Epidermal melanocyte (primary cell): Measurements from ENCODE around the gene NUP62CL.
A peak's percentile ranks its signal among the peaks of the same experiment; 100 is the strongest.
"Not testable (repeated sequence)": the region's sequence is repeated elsewhere in the genome, so short reads cannot be mapped to it uniquely, and the experiment has no call there.

Experiments
- DNase-seq: peaks from one replicate; pipeline ENCODE4 v3.0.0; 2011; ENCODE audit warnings: low spot score; ENCODE audit not compliant: insufficient read length

The NUP62CL gene

GRCh38 chrX:107205770-107206696 is at the start of gene NUP62CL, which contains the start of gene DNAAF6:
Gene NUP62CL, minus strand, starts transcription at chrX:107206433. Its CDS starts 31,287 bp downstream, at chrX:107175146.
Gene DNAAF6, plus strand, starts transcription at chrX:107206611. Its CDS starts 6,265 bp downstream, at chrX:107212876.
- peak; percentile 13 for DNase-seq

GRCh38 chrX:107228486-107228819 is 22.2 kb upstream of the NUP62CL start:
- no peak for DNase-seq

- DNase-seq: no peak
Observed at GRCh38 chrX:107227780-107228485, 21.7 kb upstream of the NUP62CL start.

GRCh38 chrX:107226757-107227156 is 20.5 kb upstream of the NUP62CL start:
- no peak for DNase-seq

- no peak for DNase-seq
Observed at GRCh38 chrX:107213477-107213876, 7.2 kb upstream of the NUP62CL start.

- DNase-seq: no peak
Observed at GRCh38 chrX:107207943-107208342, 1.7 kb upstream of the NUP62CL start.

- DNase-seq: no peak
Observed at GRCh38 chrX:107207089-107207488, 856 bp upstream of the NUP62CL start.

- no peak for DNase-seq
Observed at GRCh38 chrX:107206697-107207065, 448 bp upstream of the NUP62CL start.

- DNase-seq: no peak
Observed at GRCh38 chrX:107204068-107204605, 2.1 kb downstream of the NUP62CL start.

- no peak for DNase-seq
Observed at GRCh38 chrX:107199491-107199890, 6.7 kb downstream of the NUP62CL start.

- DNase-seq: not testable (repeated sequence)
Observed at GRCh38 chrX:107198074-107198473, 8.2 kb downstream of the NUP62CL start.

GRCh38 chrX:107197319-107197718 is 8.9 kb downstream of the NUP62CL start:
- no peak for DNase-seq

GRCh38 chrX:107171369-107172102 is 34.7 kb downstream of the NUP62CL start:
- DNase-seq: no peak

GRCh38 chrX:107168712-107169111 is 37.5 kb downstream of the NUP62CL start:
- no peak for DNase-seq

- no peak for DNase-seq
Observed at GRCh38 chrX:107168257-107168656, 38.0 kb downstream of the NUP62CL start.

- no peak for DNase-seq
Observed at GRCh38 chrX:107167163-107167921, 38.9 kb downstream of the NUP62CL start.

GRCh38 chrX:107157618-107158017 is 48.6 kb downstream of the NUP62CL start:
- DNase-seq: not testable (repeated sequence)

- DNase-seq: not testable (repeated sequence)
Observed at GRCh38 chrX:107155621-107156430, 50.4 kb downstream of the NUP62CL start.

- no peak for DNase-seq
Observed at GRCh38 chrX:107154787-107155620, 51.2 kb downstream of the NUP62CL start.
